Liver (tissue), 9 donors: ENCODE measurements around the gene GABRE. TPM values are rescaled to one million over a fixed set of nuclear protein-coding genes. Genes with fewer than 3 reads are reported as not detected.

Experiments used
- DNase-seq: peaks from one replicate; pipeline ENCODE4 v3.0.0-alpha.2; 2017; ENCODE audit warnings: low spot score
- H3K27ac ChIP-seq, 2 donors: one replicate each; pipeline ENCODE4 v1.7.0; 2013; ENCODE audit warnings: inconsistent platforms in 2 of 2, low read length in 2 of 2, control low read depth in 1 of 2, low read depth in 1 of 2, mild to moderate bottlenecking in 1 of 2
- H3K27me3 ChIP-seq, 4 donors: one replicate each; pipeline versions ENCODE4 v1.6.1 to v1.7.0; 2013; ENCODE audit warnings: low read length in 3 of 4, inconsistent platforms in 1 of 4, mild to moderate bottlenecking in 1 of 4, moderate library complexity in 1 of 4; ENCODE audit not compliant: control insufficient read depth in 4 of 4, insufficient read depth in 4 of 4
- H3K36me3 ChIP-seq, 4 donors: one replicate each; pipeline versions ENCODE4 v1.6.1 to v1.7.0; 2013; ENCODE audit warnings: low read length in 3 of 4, mild to moderate bottlenecking in 3 of 4, low read depth in 1 of 4, moderate library complexity in 1 of 4; ENCODE audit not compliant: control insufficient read depth in 4 of 4, insufficient read depth in 3 of 4
- H3K4me1 ChIP-seq, 4 donors: one replicate each; pipeline versions ENCODE4 v1.6.1 to v1.7.0; 2013; ENCODE audit warnings: low read length in 3 of 4, mild to moderate bottlenecking in 3 of 4, moderate library complexity in 1 of 4; ENCODE audit not compliant: control insufficient read depth in 4 of 4, insufficient read depth in 4 of 4
- H3K4me3 ChIP-seq, 3 donors: one replicate each; pipeline versions ENCODE4 v1.6.1 to v1.7.0; 2013; ENCODE audit warnings: low read length in 3 of 3, control low read depth in 1 of 3, low read depth in 1 of 3, mild to moderate bottlenecking in 1 of 3
- H3K9ac ChIP-seq, 2 donors: one replicate each; pipeline ENCODE4 v1.7.0; 2013; ENCODE audit warnings: low read length in 2 of 2, mild to moderate bottlenecking in 2 of 2, moderate library complexity in 2 of 2, control low read depth in 1 of 2, low read depth in 1 of 2
- H3K9me3 ChIP-seq, 4 donors: one replicate each; pipeline versions ENCODE4 v1.6.1 to v1.7.0; 2013; ENCODE audit warnings: low read length in 3 of 4; ENCODE audit not compliant: control insufficient read depth in 4 of 4
- ATF3 ChIP-seq: IDR thresholded peaks from 2 replicates; pipeline ENCODE4 v1.6.1; 2016; ENCODE audit warnings: antibody characterized with exemption
- CTCF ChIP-seq: fragments of 150-350 bp; IDR thresholded peaks from 2 replicates; pipeline ENCODE4 v1.5.1; 2017; ENCODE audit warnings: improper control_type of control experiment, low read depth, low read length; ENCODE audit not compliant: missing input control
- FOXA1 ChIP-seq: IDR thresholded peaks from 2 replicates; pipeline ENCODE4 v1.6.1; 2016; ENCODE audit warnings: antibody characterized with exemption
- FOXA2 ChIP-seq: IDR thresholded peaks from 2 replicates; pipeline ENCODE4 v1.6.1; 2016; ENCODE audit warnings: antibody characterized with exemption
- GABPA ChIP-seq, 2 donors: IDR thresholded peaks in 1 of 2; conservative IDR thresholded peaks in 1 of 2; 2 replicates each; pipeline ENCODE4 v1.6.1; 2016; ENCODE audit warnings: antibody characterized with exemption in 2 of 2, mild to moderate bottlenecking in 1 of 2, moderate library complexity in 1 of 2
- HNF4A ChIP-seq, 2 donors: conservative IDR thresholded peaks; 2 replicates each; pipeline ENCODE4 v1.6.1; 2016; ENCODE audit warnings: antibody characterized with exemption in 2 of 2, mild to moderate bottlenecking in 2 of 2
- HNF4G ChIP-seq: IDR thresholded peaks from 2 replicates; pipeline ENCODE4 v1.6.1; 2016; ENCODE audit warnings: antibody characterized with exemption
- JUND ChIP-seq, 2 donors: IDR thresholded peaks; 2 replicates each; pipeline ENCODE4 v1.6.1; 2016; ENCODE audit warnings: antibody characterized with exemption in 2 of 2
- MAX ChIP-seq: IDR thresholded peaks from 2 replicates; pipeline ENCODE4 v1.6.1; 2016; ENCODE audit warnings: antibody characterized with exemption
- NR2F2 ChIP-seq: IDR thresholded peaks from 2 replicates; pipeline ENCODE4 v1.6.1; 2016; ENCODE audit warnings: antibody characterized with exemption
- RAD21 ChIP-seq, 2 donors: IDR thresholded peaks; 2 replicates each; pipeline ENCODE4 v1.6.1; 2016; ENCODE audit warnings: antibody characterized with exemption in 2 of 2, mild to moderate bottlenecking in 2 of 2
- REST ChIP-seq: IDR thresholded peaks from 2 replicates; pipeline ENCODE4 v1.6.1; 2016; ENCODE audit warnings: antibody characterized with exemption, mild to moderate bottlenecking
- RXRA ChIP-seq, 2 donors: IDR thresholded peaks; 2 replicates each; pipeline ENCODE4 v1.6.1; 2017 to 2018; ENCODE audit warnings: antibody characterized with exemption in 2 of 2, mild to moderate bottlenecking in 1 of 2
- SP1 ChIP-seq: IDR thresholded peaks from 2 replicates; pipeline ENCODE4 v1.6.1; 2018; ENCODE audit warnings: antibody characterized with exemption, mild to moderate bottlenecking
- TAF1 ChIP-seq: conservative IDR thresholded peaks from 2 replicates; pipeline ENCODE4 v1.6.1; 2016; ENCODE audit warnings: antibody characterized with exemption, mild to moderate bottlenecking
- YY1 ChIP-seq: IDR thresholded peaks from 2 replicates; pipeline ENCODE4 v1.6.1; 2016; ENCODE audit warnings: antibody characterized with exemption, mild to moderate bottlenecking
- ZBTB33 ChIP-seq: IDR thresholded peaks from 2 replicates; pipeline ENCODE4 v1.6.1; 2016; ENCODE audit warnings: antibody characterized with exemption
- WGBS: extraction: QIAGEN DNeasy Blood & Tissue Kit; methylation state at CpG from one replicate; pipeline ENCODE4 v1.1.7; 2013; 5-methylcytosine and 5-hydroxymethylcytosine counted together
- polyA plus RNA-seq, 2 donors: library from polyadenylated mRNA; stranded (reverse) in 1 of 2; unstranded in 1 of 2; fragments of 200-250 nt in 1 of 2; fragments of >200 nt in 1 of 2; fragmentation: Nextera tagmentation in 1 of 2; extraction: Ambion mirVana in 1 of 2; gene quantifications; one replicate each; pipeline versions ENCODE4 v1.2.1 to v1.2.3, GENCODE V29; 2013 to 2015
- total RNA-seq, 2 donors: library from RNA; depleted of rRNA; stranded (reverse); fragments of >200 nt; gene quantifications; one replicate each; pipeline ENCODE4 v1.2.3, GENCODE V29; 2014
- donor health status: healthy.
- donor health status: healthy.
- donor health status: healthy.
- donor health status: healthy.
- donor health status: healthy.

The GABRE gene
- total and polyA plus RNA-seq, 4 donors, result 0.49 to 4.9 (median 0.64) TPM

- no peaks in the 10 kb centered on the region for H3K36me3 ChIP-seq
- 78% methylated on average over 5 of the region's 5 CpGs for WGBS
- H3K9ac ChIP-seq, result no peak overlapping the region
- H3K4me3 ChIP-seq, result no peak overlapping the region
- H3K9me3 ChIP-seq, result no peaks in the 10 kb centered on the region
- no peaks in the 10 kb centered on the region for H3K4me1 ChIP-seq
- H3K27me3 ChIP-seq, result no peaks in the 10 kb centered on the region
- H3K27ac ChIP-seq, result no peak overlapping the region
- no peak for TF ChIP-seq HNF4A (conservative IDR thresholded peaks at IDR 0.05)
- no peak for DNase-seq
Measured at GRCh38 chrX:151999813-152000212, 25.3 kb upstream of the GABRE start.

GRCh38 chrX:151997539-151997938 is 23.1 kb upstream of the GABRE start:
- Histone ChIP-seq H3K27me3 (no peaks in the 10 kb centered on the region), H3K9ac (no peak overlapping the region), H3K36me3 (no peaks in the 10 kb centered on the region), H3K9me3 (no peaks in the 10 kb centered on the region), H3K27ac (no peak overlapping the region), H3K4me1 (no peaks in the 10 kb centered on the region), H3K4me3 (no peak overlapping the region)
- WGBS, result 90% methylated on average over 1 of the region's 1 CpG
- TF ChIP-seq YY1 (no peak), RXRA (IDR thresholded peaks at IDR 0.05) (no peak), FOXA1 (no peak), GABPA (IDR thresholded peaks at IDR 0.05 in 1 of 2, conservative IDR thresholded peaks at IDR 0.05 in 1 of 2) (no peak), TAF1 (no peak), MAX (no peak), HNF4G (no peak), NR2F2 (no peak), REST (no peak), SP1 (no peak), ATF3 (no peak), ZBTB33 (no peak), HNF4A (conservative IDR thresholded peaks at IDR 0.05) (no peak), CTCF (no peak), FOXA2 (no peak), JUND (IDR thresholded peaks at IDR 0.05) (no peak), RAD21 (IDR thresholded peaks at IDR 0.05) (no peak)
- no peak for DNase-seq
